CD14-positive monocyte (primary cell): ENCODE data around the gene FLT1. TPM values are rescaled to one million over a fixed set of nuclear protein-coding genes. Genes with fewer than 3 reads are reported as not detected.

Experiments used
- DNase-seq, 3 donors: peaks; one replicate each; pipeline ENCODE4 v3.0.0-alpha.2; 2011 to 2022
- H2AFZ ChIP-seq: 2 replicates; pipeline ENCODE4 v1.6.0; 2012; ENCODE audit warnings: mild to moderate bottlenecking, low read depth, low read length, inconsistent platforms; ENCODE audit not compliant: insufficient read depth, poor library complexity, severe bottlenecking
- H3K27ac ChIP-seq, 2 donors: 1 replicate in 1 of 2; 2 replicates in 1 of 2; pipeline ENCODE4 v1.5.1; 2012 to 2013; ENCODE audit warnings: low read length in 2 of 2, control low read depth in 1 of 2, inconsistent platforms in 1 of 2, low read depth in 1 of 2, mild to moderate bottlenecking in 1 of 2
- H3K27me3 ChIP-seq, 2 donors: one replicate each; pipeline versions ENCODE4 v1.6.0 to v1.6.1; 2011 to 2013; ENCODE audit warnings: low read length in 2 of 2; ENCODE audit not compliant: control insufficient read depth in 2 of 2, insufficient read depth in 2 of 2
- H3K36me3 ChIP-seq, 2 donors: replicated peaks in 1 of 2; 1 replicate in 1 of 2; 2 replicates in 1 of 2; pipeline versions ENCODE4 v1.5.1 to v1.6.1; 2012 to 2013; ENCODE audit warnings: low read length in 2 of 2, control low read depth in 1 of 2, inconsistent platforms in 1 of 2, mild to moderate bottlenecking in 1 of 2; ENCODE audit not compliant: insufficient read depth in 2 of 2, control insufficient read depth in 1 of 2
- H3K4me1 ChIP-seq, 2 donors: 1 replicate in 1 of 2; 2 replicates in 1 of 2; pipeline versions ENCODE4 v1.5.1 to v1.6.1; 2012 to 2013; ENCODE audit warnings: low read length in 2 of 2, control low read depth in 1 of 2, inconsistent platforms in 1 of 2, mild to moderate bottlenecking in 1 of 2, moderate library complexity in 1 of 2; ENCODE audit not compliant: insufficient read depth in 2 of 2, control insufficient read depth in 1 of 2
- H3K4me2 ChIP-seq: replicated peaks from 2 replicates; pipeline ENCODE3; 2012; ENCODE audit warnings: low read length, moderate library complexity, mild to moderate bottlenecking; ENCODE audit not compliant: poor library complexity, severe bottlenecking; ENCODE audit errors: extremely low read depth
- H3K4me3 ChIP-seq, 3 experiments: fragments of 200-600 bp in 1 of 3; sonication (generic) in 1 of 3; replicated peaks in 1 of 3; 1 replicate in 2 of 3; 2 replicates in 1 of 3; pipeline ENCODE4 v1.5.1; 2011 to 2013; ENCODE audit warnings: low read length in 3 of 3, mild to moderate bottlenecking in 3 of 3, control low read depth in 2 of 3, low read depth in 2 of 3, inconsistent platforms in 1 of 3, moderate library complexity in 1 of 3
- H3K79me2 ChIP-seq: 2 replicates; pipeline ENCODE4 v1.6.0; 2012; ENCODE audit warnings: mild to moderate bottlenecking, control low read depth, inconsistent platforms, low read length, moderate library complexity; ENCODE audit not compliant: insufficient read depth
- H3K9ac ChIP-seq: 2 replicates; pipeline ENCODE4 v1.6.0; 2017; ENCODE audit warnings: low read length, mild to moderate bottlenecking; ENCODE audit not compliant: insufficient read depth, poor library complexity, severe bottlenecking
- H3K9me3 ChIP-seq, 2 donors: replicated peaks in 1 of 2; 1 replicate in 1 of 2; 2 replicates in 1 of 2; pipeline versions ENCODE4 v1.5.1 to v1.6.1; 2012 to 2013; ENCODE audit warnings: low read length in 2 of 2, control low read depth in 1 of 2; ENCODE audit not compliant: control insufficient read depth in 1 of 2, insufficient read depth in 1 of 2
- H4K20me1 ChIP-seq: 2 replicates; pipeline ENCODE4 v1.6.0; 2012; ENCODE audit warnings: mild to moderate bottlenecking, low read length, control low read depth, moderate library complexity; ENCODE audit not compliant: insufficient read depth
- H3K27ac Mint-ChIP-seq, 7 donors: one replicate each; pipeline ENCODE4 v1.8.0; 2020; ENCODE audit warnings: mild to moderate bottlenecking in 7 of 7, mixed read lengths in 7 of 7, moderate library complexity in 6 of 7, inconsistent platforms in 2 of 7
- H3K27me3 Mint-ChIP-seq, 3 donors: one replicate each; pipeline ENCODE4 v1.8.0; 2021 to 2022; ENCODE audit warnings: low read depth in 3 of 3, mild to moderate bottlenecking in 3 of 3, mixed read lengths in 3 of 3, moderate library complexity in 3 of 3, inconsistent platforms in 1 of 3
- H3K36me3 Mint-ChIP-seq, 2 donors: one replicate each; pipeline ENCODE4 v1.8.0; 2020; ENCODE audit warnings: mixed read lengths in 2 of 2, inconsistent platforms in 1 of 2, mild to moderate bottlenecking in 1 of 2
- H3K4me1 Mint-ChIP-seq: one replicate; pipeline ENCODE4 v1.8.0; 2020; ENCODE audit warnings: mild to moderate bottlenecking, mixed read lengths
- H3K4me3 Mint-ChIP-seq, 2 donors: one replicate each; pipeline ENCODE4 v1.8.0; 2020; ENCODE audit warnings: mild to moderate bottlenecking in 2 of 2, mixed read lengths in 2 of 2, moderate library complexity in 1 of 2
- H3K9me3 Mint-ChIP-seq, 7 donors: one replicate each; pipeline ENCODE4 v1.8.0; 2020 to 2022; ENCODE audit warnings: mixed read lengths in 7 of 7, mild to moderate bottlenecking in 6 of 7, moderate library complexity in 6 of 7, inconsistent platforms in 2 of 7
- WGBS: methylation state at CpG from one replicate; pipeline ENCODE4 v1.1.5; 2013; ENCODE audit warnings: missing lambda C conversion rate; ENCODE audit not compliant: insufficient coverage; 5-methylcytosine and 5-hydroxymethylcytosine counted together
- intact Hi-C, 2 donors: fragments of 100-400 bp; cut with micrococcal nuclease; formaldehyde crosslinking; loops; one replicate each; pipeline versions ENCODE4 v1.15.0 to v1.15.1; 2023
- polyA plus RNA-seq, 3 donors: library from polyadenylated mRNA; depleted of rRNA in 1 of 3; unstranded in 2 of 3; stranded (reverse) in 1 of 3; fragments of 300-500 nt in 2 of 3; fragments of >200 nt in 1 of 3; fragmentation: Illumina TruSeq in 2 of 3; gene quantifications; 1 replicate in 2 of 3; 2 replicates in 1 of 3; pipeline ENCODE4 v1.2.3, GENCODE V29; 2012 to 2021
- TF ChIP-seq, protein P1 (sequence below): fragments of 200-600 bp; IDR thresholded peaks from one replicate; pipeline ENCODE4 v1.8.0; 2022; ENCODE audit warnings: antibody characterized with exemption, mild to moderate bottlenecking

The FLT1 gene
- polyA plus RNA-seq, 3 donors, result 0.28 TPM; not detected in 2

DNA sequence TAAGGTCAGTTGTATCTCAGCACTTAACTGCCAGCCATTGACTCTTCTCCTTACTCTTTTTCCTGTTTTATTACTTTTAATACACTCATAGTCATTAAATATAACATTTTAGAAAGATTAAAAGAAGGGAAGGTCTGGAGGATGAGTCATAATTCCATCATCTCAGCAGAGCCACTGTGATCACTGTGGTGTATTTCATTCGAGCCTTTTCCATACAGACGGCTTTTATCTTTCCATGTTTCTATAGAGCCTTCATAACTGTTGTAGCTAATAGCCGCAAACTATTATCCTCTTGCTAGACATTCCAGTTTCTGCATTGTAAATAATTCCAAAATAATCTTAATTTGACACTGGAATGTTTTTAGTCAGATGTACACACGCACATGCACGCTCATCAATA lies 4.7 kb upstream of the FLT1 start:
- Histone ChIP-seq H3K9ac (no peak overlapping the region), H3K9me3 (peaks cover 0 to 4% of the 10 kb centered on the region in 2 donors), H3K79me2 (no peaks in the 10 kb centered on the region), H3K4me1 (peaks cover 17 to 18% of the 10 kb centered on the region in 2 donors), H2AFZ (no peak overlapping the region), H3K36me3 (no peaks in the 10 kb centered on the region), H4K20me1 (no peaks in the 10 kb centered on the region), H3K4me3 (no peak overlapping the region), H3K27ac (no peak overlapping the region), H3K4me2 (no peak overlapping the region), H3K27me3 (peaks cover 25 to 44% of the 10 kb centered on the region in 2 donors)
- 100% methylated on average over 3 of the region's 5 CpGs for WGBS
- intact Hi-C loops, result no loop called here
- Mint-ChIP-seq H3K36me3 (peaks cover 0 to 4% of the 10 kb centered on the region in 2 donors), H3K27me3 (peaks cover 43 to 54% (median 48%) of the 10 kb centered on the region in 3 donors), H3K4me3 (no peak overlapping the region), H3K27ac (no peak overlapping the region), H3K4me1 (peaks cover 13% of the 10 kb centered on the region), H3K9me3 (peaks cover 0 to 12% (median 3%) of the 10 kb centered on the region in 7 donors)
- TF ChIP-seq, protein P1, sequence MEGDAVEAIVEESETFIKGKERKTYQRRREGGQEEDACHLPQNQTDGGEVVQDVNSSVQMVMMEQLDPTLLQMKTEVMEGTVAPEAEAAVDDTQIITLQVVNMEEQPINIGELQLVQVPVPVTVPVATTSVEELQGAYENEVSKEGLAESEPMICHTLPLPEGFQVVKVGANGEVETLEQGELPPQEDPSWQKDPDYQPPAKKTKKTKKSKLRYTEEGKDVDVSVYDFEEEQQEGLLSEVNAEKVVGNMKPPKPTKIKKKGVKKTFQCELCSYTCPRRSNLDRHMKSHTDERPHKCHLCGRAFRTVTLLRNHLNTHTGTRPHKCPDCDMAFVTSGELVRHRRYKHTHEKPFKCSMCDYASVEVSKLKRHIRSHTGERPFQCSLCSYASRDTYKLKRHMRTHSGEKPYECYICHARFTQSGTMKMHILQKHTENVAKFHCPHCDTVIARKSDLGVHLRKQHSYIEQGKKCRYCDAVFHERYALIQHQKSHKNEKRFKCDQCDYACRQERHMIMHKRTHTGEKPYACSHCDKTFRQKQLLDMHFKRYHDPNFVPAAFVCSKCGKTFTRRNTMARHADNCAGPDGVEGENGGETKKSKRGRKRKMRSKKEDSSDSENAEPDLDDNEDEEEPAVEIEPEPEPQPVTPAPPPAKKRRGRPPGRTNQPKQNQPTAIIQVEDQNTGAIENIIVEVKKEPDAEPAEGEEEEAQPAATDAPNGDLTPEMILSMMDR, result no peak
- no peak for DNase-seq

DNA sequence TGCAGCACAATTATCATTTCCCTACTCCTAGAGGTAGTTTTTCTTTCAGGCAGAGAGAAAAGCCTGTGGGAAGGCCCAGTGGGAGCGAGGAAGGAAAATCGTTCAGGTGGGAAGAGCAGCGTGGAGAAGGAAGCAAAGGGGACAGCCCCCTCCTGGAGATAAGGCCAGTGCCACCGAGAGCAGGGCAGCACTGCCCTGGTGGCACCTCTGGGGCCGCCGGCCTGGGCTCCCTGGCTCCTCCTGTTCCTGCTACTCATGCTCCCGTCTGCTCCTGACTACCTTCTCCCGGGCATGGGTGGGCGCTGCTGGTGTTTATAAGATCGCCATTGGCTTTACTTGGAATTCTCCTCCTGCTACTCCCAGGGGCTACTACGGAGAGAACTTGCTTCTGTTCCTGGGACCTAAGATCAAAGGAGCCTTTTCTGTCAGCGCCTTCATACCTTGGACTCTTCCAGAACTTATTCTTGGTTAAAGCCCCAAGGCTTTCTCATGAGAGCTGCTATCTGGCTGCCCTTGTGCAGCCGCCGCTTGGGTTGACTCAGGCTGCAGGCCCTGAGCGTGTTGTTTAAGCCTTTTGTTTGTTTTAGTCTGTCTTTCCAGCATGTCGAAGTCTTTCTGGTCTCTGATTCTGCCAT lies 3.7 kb upstream of the FLT1 start:
- H3K9me3 ChIP-seq, result peaks cover 0 to 4% of the 10 kb centered on the region in 2 donors
- H2AFZ ChIP-seq, result no peak overlapping the region
- no peak overlapping the region for H3K9ac ChIP-seq
- H4K20me1 ChIP-seq, result no peaks in the 10 kb centered on the region
- Mint-ChIP-seq H3K27ac (no peak overlapping the region), H3K36me3 (peaks cover 0 to 4% of the 10 kb centered on the region in 2 donors), H3K9me3 (peaks cover 0 to 18% (median 6%) of the 10 kb centered on the region in 7 donors), H3K4me1 (peaks cover 21% of the 10 kb centered on the region), H3K4me3 (peak overlapping the region in 1 of 2 donors; percentile 9), H3K27me3 (peaks cover 50 to 62% (median 51%) of the 10 kb centered on the region in 3 donors)
- no peak overlapping the region for H3K27ac ChIP-seq
- peaks cover 27 to 29% of the 10 kb centered on the region in 2 donors for H3K4me1 ChIP-seq
- TF ChIP-seq, protein P1, result no peak
- H3K4me2 ChIP-seq, result no peak overlapping the region
- no peaks in the 10 kb centered on the region for H3K36me3 ChIP-seq
- H3K27me3 ChIP-seq, result peaks cover 35 to 52% of the 10 kb centered on the region in 2 donors
- no peak overlapping the region for H3K4me3 ChIP-seq
- no peak for DNase-seq
- H3K79me2 ChIP-seq, result no peaks in the 10 kb centered on the region
- WGBS, result 96% methylated on average over 14 of the region's 16 CpGs
- intact Hi-C loops, result no loop called here
